Astrocyte of the hippocampus (primary cell): ENCODE data around the gene OR52D1.

ENCODE experiments used
- DNase-seq: peaks from one replicate; pipeline ENCODE4 v3.0.0; 2011; ENCODE audit warnings: low read depth, low spot score

OR52D1 gene

GRCh38 chr11:5488385-5488784, at the start of gene OR52D1:
TSS of gene OR52D1 (plus strand) at chr11:5488685. CDS start at chr11:5488707, 22 bp downstream.
- DNase-seq, result no peak

GRCh38 chr11:5441414-5441813, 47.1 kb upstream of the OR52D1 start, which contains the start of gene OR51I1:
TSS of gene OR51I1 (minus strand) at chr11:5441514. CDS start at chr11:5441514, 0 bp downstream.
- DNase-seq, result no peak

GRCh38 chr11:5443835-5444393, 44.6 kb upstream of the OR52D1 start:
- DNase-seq, result no peak

GRCh38 chr11:5449023-5449422, 39.5 kb upstream of the OR52D1 start, which contains the start of gene OR51I2:
TSS of gene OR51I2 (plus strand) at chr11:5449323. CDS start at chr11:5453489, 4,166 bp downstream.
- no peak for DNase-seq

GRCh38 chr11:5449432-5449831, 39.1 kb upstream of the OR52D1 start:
- no peak for DNase-seq

- no peak for DNase-seq
These were observed 27.4 kb upstream of the OR52D1 start for GRCh38 chr11:5460983-5461621.

GRCh38 chr11:5467527-5467926, 21.0 kb upstream of the OR52D1 start:
- no peak for DNase-seq

- no peak for DNase-seq
These were observed 14.6 kb upstream of the OR52D1 start for GRCh38 chr11:5473921-5474320.

- peak; percentile 67 for DNase-seq
These were observed 12.2 kb upstream of the OR52D1 start for GRCh38 chr11:5476186-5476819.

GRCh38 chr11:5486003-5486402, 2.5 kb upstream of the OR52D1 start:
- no peak for DNase-seq

- no peak for DNase-seq
These were observed 2.1 kb upstream of the OR52D1 start for GRCh38 chr11:5486421-5486820.

- DNase-seq, result no peak
These were observed 414 bp downstream of the OR52D1 start for GRCh38 chr11:5488798-5489399.

- no peak for DNase-seq
These were observed 1.3 kb downstream of the OR52D1 start for GRCh38 chr11:5489576-5490357.

GRCh38 chr11:5499671-5500070, 11.2 kb downstream of the OR52D1 start:
- no peak for DNase-seq

GRCh38 chr11:5500393-5500801, 11.9 kb downstream of the OR52D1 start:
- DNase-seq, result no peak

GRCh38 chr11:5504403-5504921, 16.0 kb downstream of the OR52D1 start:
- no peak for DNase-seq

GRCh38 chr11:5505363-5506048, 17.0 kb downstream of the OR52D1 start:
- no peak for DNase-seq

GRCh38 chr11:5507177-5507932, 18.9 kb downstream of the OR52D1 start:
- no peak for DNase-seq

GRCh38 chr11:5507933-5508305, 19.4 kb downstream of the OR52D1 start:
- no peak for DNase-seq

GRCh38 chr11:5508605-5509004, 20.1 kb downstream of the OR52D1 start:
- DNase-seq, result no peak
